GM19238 (cell line): ENCODE results near the gene HOXD10.

Experiments
- DNase-seq: peaks from one replicate; pipeline ENCODE4 v3.0.0; 2011; ENCODE audit warnings: low spot score; ENCODE audit not compliant: insufficient read length

Gene HOXD10

DNA sequence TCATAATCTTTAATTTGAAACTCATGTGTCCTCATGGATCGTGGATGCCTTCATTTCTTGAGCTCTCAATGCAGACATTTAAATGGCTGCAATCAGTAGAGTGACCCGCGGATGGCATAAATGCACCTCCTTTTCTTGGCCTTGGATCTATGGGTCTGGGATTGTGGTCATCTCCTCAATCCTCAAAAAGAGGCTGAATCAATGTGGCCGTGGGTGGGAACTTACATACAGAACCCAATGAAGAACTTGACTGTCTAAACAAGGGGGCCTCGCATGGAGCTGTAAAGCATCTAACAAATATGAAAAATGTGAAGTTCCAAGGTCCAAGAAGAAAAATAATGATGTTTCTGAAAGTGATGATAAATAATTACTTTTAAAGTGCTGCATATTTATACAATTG, 21.2 kb upstream of the HOXD10 start:
- no peak for DNase-seq

DNA sequence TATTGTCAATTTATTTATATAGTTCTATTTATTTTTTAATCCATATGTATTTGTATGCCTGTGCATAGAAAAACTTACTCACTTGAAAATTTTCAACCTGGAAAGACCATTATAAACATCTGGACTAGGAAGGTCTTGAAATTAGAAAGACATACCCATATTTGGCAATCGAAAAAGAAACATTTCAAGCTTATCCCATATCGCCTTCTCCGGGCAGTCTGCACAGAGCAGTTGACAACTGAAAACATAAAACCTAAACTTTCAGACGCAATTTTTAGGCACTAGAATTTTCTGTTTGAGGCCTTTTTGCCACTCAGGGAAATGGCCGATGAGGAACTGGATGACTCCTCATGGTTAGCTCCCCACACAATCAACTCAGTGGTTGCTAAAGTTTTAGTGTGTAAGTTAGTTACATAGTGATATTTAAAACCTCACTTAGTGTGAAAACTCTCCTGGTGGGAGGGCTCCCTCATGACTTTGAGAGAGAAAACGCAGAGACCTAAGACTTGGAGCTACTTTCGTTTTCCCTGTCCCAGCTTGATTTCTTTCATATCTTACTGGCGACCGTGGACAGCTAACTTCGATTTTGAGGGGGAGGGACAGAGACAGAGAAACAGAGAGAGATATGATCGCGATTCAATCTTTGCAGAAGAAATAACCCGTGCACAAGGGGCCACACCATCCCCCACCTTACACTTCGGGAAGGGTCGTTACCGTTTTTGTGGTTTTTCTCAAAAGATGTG, 20.2 kb upstream of the HOXD10 start:
- no peak for DNase-seq

DNA sequence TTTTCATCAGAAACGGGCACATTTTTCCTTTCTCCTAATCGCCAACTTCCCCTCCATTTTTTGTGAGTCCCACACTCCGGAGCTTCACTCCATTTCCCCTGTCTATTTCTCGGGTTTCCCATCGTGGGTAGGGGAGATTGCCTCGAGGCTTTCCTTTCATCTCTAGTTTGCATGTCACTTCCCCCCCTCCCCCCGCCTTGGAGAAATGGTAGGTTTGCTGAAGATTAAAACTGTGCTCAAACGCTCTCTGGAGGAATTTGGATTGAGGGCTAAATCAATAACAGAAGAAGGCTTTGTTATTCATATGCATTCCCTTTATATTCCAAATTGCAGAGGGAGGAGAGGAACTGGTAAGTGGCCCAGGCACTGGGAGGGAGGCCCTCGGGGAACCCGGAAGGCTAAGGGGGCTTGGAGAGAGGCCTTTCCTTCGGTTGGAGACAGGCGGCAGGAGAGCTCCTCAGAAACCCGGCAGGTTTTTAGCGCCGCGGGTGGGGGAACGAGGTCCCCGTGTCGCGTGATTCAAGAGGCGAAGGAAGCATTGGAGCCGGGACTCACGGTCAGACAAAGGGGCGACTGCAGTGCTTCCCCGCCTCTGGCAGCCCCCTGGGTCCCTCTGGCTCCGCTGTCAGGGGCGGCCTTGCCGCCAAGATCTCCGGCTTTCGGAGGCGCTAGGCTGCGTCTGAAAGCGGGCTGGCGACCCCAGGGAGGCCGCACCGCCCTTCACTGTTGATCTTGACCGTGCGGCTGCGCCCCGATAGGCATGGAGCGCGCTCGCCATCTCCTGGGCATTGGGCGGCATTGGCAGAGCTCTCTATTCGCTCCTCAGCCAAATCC, 19.4 kb upstream of the HOXD10 start:
- peak; percentile 75 for DNase-seq

DNA sequence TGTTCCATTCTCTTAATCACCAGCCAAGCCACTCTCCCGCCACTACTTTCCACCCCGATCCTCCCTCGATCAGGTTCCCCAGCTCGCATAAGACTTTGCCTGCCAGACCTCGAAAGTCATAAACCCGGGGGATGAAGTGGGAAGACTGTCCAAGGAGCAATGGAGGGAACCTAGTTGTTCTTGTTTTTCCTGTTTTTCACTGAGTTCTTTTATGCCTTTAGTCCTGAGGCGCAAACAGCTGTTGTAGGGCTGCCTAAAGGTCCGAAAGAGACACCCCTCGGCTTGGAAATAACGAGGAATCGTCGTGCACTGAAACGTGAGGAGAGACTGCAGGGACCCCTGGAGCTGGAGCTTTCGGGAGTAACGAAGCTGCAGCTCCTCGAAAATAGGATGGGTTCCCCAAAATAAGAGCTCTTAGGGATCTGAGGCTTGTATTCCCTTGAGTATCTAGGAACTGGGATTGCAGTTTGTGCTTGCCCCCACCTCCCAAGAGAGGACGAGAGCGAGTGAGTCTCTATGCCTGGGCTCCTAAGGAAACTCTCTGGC, 18.7 kb upstream of the HOXD10 start:
- DNase-seq: no peak

DNA sequence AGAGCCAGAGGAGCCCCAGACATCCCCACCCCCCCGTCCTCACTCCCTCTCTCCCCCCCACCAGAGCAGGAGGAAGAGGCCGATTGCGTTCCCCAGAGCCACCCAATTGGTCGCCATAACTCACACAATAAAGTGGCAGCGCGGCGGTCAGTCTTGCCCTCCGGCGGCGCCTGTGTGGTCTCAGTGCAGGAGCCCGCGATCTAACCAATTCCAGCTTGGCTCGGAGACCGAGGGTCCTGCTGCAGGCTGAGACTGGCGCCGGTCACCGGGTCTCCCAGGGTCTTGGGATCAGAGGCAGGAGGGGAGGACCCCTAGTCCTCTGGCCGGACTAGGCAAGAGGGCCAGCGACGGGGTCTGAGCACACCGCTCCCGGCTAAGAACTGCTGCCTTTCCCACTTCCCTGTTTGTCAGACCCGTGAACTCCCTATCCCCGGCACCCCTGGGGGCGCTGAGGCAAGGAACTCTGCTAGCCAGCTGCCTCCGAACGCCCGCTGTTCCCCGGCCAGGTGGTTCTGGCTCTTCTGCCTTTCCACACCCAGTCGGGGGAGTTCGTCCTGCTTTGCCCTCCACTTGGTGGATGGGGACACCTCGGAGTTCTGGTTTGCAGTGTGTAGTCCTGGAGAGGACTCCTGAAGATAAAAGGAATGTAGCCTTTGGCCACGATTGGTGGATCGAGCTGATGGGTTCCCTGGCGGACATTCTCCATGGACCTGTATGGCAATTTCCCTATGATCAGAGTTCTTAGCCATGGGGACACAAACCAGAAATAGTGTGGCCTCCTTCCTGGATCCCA, 18.0 kb upstream of the HOXD10 start:
- no peak for DNase-seq

DNA sequence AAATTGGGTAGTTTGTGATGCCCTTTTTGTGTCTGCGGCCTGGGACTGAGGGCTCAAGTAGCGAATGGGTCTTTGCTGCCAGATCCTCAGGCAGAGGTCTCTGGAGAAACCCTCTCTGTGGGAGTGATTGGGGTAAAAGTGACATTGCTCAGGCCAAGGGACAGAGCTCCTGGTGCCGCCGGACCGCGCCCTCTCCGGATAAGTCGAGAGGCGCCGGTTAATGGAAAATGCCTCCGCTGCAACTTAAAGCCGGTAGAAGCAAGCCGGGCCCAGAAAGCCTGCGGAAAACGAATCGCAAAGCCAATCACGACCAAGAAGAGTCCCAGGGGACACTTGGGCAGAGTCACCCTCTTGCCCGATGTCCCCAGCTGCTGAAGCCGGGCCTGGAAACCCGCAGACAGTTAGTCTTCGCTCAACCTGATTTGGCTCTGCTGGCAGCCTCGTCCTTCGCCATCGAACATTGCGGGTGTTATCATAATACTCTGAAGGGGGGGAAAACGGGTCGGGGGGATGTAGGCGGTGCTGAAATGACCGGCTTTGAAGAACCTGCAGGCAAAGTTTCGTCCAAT, 17.3 kb upstream of the HOXD10 start:
- DNase-seq: no peak

DNA sequence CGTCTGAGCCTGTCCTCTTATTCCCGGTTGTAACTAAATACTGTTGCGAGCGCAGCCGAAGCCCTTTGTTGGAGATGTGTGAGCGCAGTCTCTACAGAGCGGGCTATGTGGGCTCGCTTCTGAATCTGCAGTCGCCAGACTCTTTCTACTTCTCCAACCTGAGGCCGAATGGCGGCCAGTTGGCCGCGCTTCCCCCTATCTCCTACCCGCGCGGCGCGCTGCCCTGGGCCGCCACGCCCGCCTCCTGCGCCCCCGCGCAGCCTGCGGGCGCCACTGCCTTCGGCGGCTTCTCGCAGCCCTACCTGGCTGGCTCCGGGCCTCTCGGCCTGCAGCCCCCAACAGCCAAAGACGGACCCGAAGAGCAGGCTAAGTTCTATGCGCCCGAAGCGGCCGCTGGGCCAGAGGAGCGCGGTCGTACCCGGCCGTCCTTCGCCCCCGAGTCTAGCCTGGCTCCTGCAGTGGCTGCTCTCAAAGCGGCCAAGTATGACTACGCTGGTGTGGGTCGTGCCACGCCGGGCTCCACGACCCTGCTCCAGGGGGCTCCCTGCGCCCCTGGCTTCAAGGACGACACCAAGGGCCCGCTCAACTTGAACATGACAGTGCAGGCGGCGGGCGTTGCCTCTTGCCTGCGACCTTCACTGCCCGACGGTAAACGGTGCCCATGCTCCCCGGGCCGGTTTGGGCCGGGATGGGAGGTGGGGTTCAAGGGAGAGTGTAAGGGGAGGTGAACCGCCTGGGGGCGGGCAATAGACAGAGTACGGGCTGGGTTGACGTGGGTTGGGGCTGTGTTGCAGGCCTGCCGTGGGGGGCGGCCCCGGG, 16.6 kb upstream of the HOXD10 start, which contains the start of gene HOXD12:
TSS of gene HOXD12 (plus strand) at position 68 of the 819 bp plus-strand sequence. CDS start at position 75, 7 bp downstream.
- DNase-seq: no peak

DNA sequence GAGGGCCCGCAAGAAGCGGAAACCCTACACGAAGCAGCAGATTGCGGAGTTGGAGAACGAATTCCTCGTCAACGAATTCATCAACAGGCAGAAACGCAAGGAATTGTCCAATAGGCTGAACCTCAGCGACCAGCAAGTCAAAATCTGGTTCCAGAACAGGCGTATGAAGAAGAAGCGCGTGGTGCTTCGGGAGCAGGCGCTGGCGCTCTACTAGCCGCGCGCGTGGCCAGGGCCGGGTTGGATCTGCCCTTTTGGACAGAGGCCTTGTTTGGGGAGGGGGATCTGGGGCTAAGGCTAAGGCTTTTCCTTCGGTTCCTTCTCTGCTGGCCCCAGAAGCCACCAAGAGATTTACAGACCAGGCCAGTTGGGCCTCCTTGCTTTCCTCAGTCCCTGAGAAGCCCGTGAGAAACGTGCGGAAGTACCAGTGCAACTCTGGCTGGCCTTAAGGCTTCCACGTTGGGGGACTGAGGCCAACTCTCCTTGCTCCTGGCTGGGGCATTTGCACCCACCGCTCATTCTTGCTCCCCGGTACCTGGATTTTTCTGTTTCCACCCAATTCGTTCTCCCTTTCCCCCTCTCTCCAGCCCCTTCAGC, 15.9 kb upstream of the HOXD10 start:
- no peak for DNase-seq

DNA sequence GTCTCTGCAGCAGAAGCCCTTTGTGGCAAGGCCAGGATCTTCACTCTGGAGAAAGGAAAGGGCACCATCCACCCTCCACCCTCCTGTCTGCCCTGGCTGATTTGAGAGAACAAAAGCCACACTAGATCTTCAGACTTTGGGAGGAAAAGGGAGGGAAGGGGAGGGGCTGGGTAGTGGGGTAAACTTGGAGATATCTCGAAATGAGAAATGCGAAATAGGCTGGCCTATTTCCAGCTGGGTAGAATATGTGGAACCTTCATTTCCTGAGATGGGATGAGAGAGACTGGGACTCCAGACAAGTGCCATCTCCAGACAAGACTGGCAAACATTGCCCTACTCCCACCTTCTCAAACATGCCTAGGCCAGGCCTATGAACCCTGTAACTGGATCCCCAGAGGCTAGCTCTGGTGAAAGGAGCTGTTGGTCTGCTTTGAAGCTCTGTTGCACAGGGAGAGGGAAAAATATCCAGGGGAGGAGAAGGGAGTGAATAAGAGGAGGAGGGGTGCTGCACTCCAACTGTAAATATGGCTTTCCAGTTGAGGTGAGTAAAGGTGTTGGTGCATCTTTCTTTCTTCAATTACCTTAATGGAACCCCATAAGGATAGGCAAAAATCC, 15.3 kb upstream of the HOXD10 start:
- no peak for DNase-seq

DNA sequence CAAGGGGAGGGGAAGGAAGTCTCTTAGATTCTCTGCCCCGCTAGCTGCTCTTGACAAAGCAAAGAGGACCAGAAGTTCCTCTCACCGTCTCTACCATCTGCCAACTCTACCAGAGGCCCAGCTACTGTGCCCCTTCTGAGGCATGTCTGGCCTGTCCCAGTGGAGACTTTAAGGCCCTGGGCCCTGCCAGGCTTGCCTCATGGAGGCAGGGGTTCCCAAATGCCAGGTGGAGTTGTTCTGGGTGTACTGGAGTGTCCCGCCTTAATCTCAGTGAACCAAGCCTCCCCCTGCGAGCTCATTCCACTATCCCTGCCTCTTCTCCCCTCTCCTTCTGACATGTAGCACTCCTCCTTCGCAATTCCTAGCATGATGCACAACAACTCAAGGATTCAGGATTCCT, 14.7 kb upstream of the HOXD10 start:
- no peak for DNase-seq

DNA sequence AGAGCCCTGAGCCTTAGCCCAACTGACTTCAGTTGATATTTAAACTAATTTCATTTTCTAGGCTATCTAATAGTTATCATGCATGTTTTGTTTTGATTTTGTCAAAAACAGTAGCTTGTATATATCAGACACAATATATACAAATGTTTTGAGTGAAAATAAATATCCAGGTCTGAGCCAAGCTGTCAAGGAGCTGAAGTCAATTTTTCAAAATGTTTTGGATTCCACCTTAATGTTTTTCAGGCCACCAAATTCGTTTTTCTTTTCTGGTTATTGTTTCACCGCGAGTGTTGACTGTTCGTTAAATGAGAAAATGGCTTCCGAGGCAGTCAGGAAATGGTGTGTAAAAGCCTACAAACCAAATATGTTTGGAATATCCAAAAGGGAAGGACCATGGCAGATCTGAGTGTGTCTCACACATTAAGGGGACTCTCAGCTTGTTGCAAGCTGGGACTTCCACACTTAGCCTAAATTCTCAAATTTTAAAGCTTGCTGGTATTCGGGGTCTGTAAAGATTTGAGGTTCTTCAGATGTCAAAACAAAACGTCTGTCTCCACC, 14.2 kb upstream of the HOXD10 start:
- DNase-seq: no peak

DNA sequence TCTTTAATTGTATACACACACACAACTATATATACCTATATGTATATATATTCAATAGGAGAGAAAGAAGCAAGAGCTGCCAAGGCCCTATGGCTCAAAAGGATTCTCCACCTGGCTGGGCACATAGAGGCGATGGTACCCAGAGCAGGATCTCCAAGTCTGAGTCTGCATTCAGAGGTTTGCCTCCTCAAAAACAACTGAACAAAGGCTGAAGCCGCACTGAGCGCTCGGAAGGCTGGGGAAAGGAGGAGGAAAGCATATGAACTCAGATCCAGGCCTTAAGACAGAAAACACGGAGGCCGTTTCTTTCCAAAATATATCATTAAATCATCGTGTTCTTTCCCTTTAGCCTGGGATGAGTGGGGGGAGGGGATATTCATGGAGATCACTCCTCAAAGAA, 13.4 kb upstream of the HOXD10 start:
- DNase-seq: no peak

DNA sequence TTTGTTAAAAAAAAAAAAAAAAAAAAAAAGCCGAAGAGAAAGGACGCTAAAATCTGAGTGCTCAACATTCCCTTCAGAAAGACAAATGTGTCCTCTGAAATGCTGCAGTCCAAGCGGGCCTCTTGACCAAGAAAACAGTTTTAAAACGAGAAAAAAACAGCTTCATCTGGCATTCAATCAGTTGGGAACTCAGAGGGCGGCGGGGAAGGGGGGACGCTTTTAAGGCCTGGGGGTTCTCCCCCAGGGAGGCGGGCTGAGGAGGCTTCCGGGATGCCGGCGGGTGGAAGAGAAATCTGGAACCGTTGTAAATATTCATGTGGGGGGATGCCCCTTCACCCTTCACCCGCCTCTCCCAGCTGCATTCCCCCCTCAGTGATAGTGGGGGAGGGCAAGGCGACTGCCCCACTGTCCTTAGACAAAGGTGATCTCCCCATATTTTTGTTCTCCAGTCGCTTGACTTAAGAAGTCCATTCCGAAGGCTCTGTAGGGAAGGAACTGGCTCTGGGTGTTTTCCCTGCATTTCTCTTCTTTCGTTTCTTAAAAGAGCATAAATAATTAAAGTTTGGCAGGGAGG, 12.7 kb upstream of the HOXD10 start:
- no peak for DNase-seq

DNA sequence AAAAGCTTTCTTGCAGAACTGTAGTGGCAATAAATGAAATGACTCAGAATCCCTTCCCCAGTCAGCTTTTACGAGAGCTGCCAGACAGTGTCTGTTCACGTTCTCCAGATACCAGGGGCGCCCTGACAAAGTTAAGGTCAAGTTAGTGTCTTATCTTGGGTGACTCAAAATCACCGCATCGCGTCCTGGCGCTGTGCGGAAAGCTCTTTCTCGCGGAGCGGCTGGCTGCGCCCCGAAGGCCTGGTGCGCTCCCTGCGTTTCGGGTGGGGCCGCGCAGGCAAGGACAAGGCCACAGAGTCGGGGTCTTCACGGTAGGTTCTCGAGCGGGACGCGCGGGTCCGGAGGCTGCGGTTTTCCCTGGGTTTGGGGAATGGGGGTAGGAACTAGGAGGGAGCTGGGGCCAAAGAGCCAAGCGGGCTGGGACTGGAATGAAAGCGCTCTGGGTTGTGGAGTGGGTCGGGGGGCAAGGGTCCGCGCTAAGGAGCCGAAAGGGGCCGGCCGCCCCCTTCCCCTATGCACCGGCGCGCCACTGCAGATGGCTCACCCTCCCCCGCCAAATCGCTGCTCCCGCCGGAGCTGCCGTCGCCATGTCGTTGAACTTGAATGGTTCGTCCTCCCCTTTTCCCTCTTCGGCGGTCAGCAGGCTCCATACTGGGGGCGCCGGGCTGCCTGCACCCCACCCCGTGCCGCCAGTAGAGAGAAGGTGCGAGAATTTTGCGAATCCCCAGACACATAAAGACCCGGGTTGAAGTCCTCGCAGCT, 12.1 kb upstream of the HOXD10 start:
- DNase-seq: no peak

DNA sequence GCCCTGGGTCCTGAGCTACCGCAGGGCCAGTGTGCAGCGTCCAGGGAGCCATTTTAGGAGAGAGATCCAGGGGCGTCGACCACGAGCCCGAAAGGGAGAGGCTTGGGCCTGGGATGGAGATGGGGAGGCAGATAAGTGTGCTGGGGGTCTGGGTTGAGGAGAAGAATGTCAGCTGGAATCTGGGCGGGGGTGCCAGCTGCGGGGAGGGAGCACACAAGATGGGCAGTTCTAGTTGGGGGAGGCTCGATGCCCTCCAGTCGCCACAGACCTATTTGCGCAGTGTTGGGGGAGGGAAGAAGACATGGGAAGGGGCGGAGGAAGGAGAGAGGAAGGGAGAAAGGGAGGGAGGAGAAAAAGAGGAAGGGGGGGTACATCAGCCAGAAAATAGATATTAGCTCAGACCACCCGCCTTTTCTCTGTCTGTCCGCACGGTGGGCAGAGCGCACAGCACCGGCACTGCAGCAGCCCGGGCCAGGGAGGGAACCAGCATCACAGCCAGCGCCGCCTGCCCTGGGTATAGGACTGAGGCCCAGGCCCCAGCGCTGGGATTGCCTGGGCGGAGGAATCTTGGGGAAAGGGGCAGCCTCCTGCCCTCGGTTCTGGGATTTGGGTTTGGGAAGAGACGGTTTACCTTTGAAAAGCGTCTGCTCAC, 11.4 kb upstream of the HOXD10 start:
- DNase-seq: no peak

DNA sequence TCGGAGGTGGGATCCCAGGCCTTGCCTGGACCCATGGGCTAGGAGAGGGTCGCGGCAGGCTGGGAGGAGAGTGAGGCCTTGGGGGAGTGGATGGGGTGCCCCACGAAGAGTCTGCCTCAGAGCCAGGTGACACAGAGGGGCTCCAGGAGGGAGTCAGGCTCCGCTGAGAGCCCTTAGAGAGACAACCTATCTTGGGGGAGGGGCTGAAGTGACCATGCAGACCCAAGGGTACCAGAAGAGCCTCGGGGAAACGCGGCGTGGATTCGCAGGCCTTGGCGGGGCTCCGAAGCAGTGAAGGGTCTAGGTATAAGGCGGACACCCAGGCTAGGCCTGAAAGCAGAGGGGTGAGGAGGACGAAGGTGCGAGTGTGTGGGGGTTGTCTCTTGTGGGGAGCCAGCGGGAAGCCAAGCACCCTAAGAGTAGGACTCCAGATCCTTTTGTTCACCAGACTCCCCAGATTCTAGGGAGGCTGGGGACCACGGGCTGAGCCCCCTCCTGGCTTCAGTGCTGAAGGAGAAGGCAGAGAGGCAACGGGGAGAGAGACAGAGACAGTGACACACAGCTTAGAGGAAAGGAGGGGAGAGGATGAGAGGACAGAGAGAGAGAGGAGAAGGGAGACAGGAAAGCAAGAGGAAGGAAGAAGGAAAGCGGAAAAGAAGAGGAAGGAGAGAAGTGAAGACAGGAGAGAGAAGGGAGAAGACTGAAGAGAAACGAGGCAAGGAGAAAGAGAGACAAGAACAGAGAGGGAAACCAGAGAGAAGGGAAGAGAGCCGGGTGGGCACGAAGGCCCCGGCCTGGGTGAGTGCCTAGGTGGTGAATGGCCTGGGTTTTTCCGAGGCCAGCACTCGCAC, 10.6 kb upstream of the HOXD10 start:
- DNase-seq: no peak
